Stimulated activated CD4-positive, alpha-beta T cell treated with anti-CD3 and anti-CD28 coated beads, Interleukin-2, amount 100 ng/mL, for 48 hours (primary cell): ENCODE data around the gene HCK.
"Not testable (repeated sequence)": the region's sequence is repeated elsewhere in the genome, so short reads cannot be mapped to it uniquely, and the experiment has no call there.

Experiments used
- DNase-seq, 2 donors: peaks; one replicate each; pipeline ENCODE4 v3.0.0-alpha.2; 2020

Gene HCK

GRCh38 chr20:32109392-32110172 lies 57.5 kb downstream of the HCK start, which contains the start of gene TM9SF4:
TM9SF4 (plus strand) TSS chr20:32109714; CDS start chr20:32109741, 27 bp downstream.
- DNase-seq = peak; percentile 88 to 89

- DNase-seq = no peak
These were observed 58.2 kb downstream of the HCK start for GRCh38 chr20:32110173-32110704.

DNA sequence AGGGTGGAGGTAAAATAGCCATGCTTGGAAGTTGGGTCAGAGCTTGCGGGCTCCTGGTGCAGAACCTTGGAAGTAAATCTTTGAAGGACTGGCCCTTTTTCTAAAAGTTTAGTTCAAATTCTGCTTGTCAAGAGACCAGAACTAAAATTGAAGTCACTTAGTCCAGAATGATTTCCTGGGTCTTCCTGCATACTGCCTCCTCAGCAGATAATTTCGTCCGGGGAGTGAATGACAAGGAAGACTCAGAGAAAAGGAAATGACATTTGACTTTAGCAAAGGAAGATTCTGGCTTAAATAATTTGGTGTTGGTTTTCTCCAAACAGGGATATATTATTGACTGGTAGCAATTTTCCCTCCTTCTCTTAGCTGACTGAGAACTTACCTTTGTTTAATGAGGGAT lies 58.7 kb downstream of the HCK start:
- DNase-seq = no peak

GRCh38 chr20:32111156-32111686 lies 59.2 kb downstream of the HCK start:
- DNase-seq = no peak

- no peak for DNase-seq
These were observed 59.7 kb downstream of the HCK start for GRCh38 chr20:32111753-32112152.

DNA sequence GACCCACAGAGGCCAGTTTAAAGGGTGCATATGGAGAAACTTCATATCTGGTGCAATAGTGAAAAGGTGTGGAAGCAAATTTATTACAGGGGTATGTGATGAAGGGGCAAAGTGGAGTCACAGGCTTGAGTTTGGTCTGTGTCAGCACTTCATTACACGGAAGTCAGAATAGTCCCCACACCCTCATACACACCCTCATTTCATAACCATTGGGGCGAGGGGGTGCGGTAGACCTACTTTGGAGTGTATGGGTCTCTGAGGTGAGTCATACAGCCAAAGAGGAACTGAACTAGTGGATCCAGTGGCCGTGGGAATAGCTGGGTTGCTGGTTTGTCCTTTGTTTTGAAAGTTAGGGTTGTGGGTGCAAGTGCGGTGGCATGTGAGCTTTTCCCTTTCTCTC lies 60.8 kb downstream of the HCK start:
- no peak for DNase-seq

- DNase-seq = no peak
These were observed 61.7 kb downstream of the HCK start for GRCh38 chr20:32113591-32114260.

DNA sequence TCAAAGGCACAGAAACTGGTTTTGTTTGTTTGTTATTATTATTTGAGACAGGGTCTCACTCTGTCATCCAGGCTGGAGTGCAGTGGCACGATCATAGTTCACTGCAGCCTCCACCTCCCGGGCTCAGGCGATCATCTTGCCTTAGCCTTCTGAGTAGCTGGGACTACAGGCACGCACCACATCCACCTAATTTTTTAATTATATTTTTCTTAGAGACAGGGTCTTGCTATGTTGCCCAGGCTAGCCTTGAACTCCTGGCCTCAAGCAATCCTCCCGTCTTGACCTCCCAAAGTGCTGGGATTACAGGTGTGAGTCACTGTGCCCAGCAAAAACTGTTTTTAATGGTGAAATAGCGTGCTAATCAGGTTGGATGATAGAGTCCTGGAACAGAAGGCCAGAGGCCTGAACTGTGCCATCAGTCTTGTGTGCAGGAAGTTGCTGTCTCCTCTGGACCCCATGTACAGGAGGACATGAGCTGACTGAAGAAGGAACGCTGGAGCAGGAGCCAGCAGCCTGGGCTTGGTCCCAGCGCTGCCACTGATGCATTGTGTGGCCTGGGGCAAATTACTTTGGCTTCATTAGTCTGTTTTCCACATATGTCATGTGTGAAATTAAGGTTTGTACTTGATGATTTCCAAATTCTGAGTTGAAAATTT lies 62.4 kb downstream of the HCK start:
- no peak for DNase-seq

DNA sequence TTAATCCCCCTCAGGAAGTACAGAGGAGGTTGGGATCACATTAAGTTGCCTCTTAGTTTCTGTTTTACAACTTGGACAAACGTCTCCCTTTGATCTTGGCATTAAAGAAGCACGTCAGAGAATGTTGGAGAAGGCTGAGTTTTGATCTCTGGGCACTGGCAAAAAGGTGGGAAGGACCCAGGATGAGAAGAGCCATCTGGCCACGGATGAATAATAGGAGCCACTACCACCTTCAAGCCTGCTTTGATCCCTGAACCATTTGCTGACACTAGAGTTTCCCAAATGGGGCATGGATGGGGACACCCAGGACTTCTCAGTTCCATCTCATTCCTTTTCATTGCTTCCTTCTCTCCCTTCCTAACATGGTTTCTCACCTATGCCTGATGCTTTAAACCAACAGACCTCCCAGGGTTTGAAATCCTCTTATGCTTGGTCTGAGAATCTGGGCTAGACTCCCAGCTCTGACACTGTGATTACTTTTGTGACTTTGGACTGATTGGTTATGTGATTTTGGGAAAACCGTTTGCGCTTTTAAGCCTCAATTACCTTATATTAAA lies 63.2 kb downstream of the HCK start:
- no peak for DNase-seq

- no peak for DNase-seq
These were observed 64.1 kb downstream of the HCK start for GRCh38 chr20:32116079-32116521.

- DNase-seq = not testable (repeated sequence)
These were observed 64.8 kb downstream of the HCK start for GRCh38 chr20:32116796-32117195.

DNA sequence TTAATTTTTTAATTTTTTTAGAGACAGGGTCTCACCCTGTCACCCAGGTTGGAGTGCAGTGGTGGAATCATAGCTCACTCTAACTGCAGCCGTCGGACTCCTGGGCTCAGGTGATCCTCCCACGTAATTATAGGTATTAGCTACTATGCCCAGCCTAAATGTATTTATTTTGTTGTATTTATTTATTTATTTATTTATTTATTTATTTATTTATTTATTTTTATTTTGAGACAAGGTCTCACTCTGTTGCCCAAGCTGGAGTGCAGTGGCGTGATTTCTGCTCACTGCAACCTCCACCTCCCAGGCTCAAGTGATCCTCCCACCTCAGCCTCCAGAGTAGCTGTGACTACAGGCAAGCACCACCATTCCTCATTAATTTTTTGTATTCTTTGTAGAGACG lies 66.4 kb downstream of the HCK start:
- not testable (repeated sequence) for DNase-seq

- DNase-seq = no peak
These were observed 67.7 kb downstream of the HCK start for GRCh38 chr20:32119734-32120133.

DNA sequence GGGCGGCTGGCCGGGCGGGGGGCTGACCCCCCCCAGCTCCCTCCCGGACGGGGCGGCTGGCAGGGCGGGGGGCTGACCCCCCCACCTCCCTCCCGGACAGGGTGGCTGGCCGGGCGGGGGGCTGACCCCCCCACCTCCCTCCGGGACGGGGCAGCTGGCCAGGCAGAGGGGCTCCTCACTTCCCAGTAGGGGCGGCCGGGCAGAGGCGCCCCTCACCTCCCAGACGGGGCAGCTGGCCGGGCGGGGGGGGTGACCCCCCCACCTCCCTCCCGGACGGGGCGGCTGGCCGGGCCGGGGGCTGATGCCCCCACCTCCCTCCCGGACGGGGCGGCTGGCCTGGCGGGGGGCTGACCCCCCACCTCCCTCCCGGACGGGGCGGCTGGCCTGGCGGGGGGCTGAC lies 69.9 kb downstream of the HCK start:
- DNase-seq = not testable (repeated sequence)

GRCh38 chr20:32123088-32123487 lies 71.0 kb downstream of the HCK start:
- no peak for DNase-seq

DNA sequence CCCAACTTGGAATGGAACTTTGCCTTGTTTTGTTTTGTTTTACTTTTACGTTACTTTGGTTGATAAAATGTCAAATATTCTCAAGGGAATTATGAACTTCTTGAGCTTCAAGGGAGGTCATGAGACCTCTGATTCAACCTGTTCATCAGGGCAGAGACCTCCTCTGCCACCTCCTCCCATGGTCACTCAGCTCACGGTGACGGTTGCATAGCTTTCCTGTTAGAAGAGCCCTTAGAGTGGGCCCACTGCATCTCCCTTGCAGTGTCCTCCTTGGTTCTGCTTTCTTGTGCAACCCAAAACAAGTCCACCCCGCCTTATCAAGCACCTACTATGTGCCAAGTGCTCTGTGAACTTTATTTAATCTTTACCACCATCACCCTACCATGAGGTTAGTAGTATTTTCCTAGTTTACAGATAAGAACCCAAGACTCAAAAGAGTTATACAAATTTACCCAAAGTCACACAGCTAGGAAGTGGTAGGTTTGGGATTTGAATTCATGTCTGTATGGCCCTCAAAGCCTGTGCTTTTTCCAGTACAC lies 72.9 kb downstream of the HCK start:
- no peak for DNase-seq

DNA sequence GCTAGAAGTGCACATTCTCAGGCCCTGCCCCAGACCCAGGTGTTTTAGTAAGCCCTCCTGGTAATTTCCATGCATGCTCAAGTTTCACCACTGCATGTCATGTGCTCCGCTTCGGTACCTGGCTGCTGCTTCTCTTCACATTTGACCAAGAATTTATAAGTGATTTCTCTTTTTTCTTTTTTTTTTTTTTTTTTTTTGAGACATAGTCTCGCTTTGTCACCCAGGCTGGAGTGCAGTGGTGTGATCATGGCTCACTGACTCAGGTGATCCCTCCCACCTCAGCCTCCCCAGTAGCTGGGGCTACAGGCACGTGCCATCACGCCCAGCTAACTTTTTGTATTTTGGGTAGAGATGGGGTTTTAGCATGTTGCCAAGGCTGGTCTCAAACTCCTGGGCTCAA lies 73.5 kb downstream of the HCK start:
- no peak for DNase-seq

DNA sequence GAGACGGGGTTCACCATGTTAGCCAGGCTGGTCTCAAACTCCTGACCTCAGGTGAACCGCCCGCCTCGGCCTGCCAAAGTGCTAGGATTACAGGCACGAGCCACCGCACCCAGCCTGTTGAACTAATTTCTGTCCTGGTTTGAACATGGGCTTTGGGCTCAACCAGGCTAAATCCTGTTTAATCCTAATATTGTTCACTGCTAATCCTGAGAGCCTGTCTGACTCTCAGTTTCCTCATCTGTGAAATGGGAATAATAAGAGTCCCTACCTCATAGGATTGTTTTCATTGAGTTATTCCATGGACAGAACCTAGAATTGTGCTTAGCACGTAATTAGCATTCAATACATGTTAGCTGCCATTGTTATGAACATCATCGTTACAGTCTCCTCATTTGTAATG lies 74.9 kb downstream of the HCK start:
- DNase-seq = no peak

- no peak for DNase-seq
These were observed 75.3 kb downstream of the HCK start for GRCh38 chr20:32127347-32127746.

GRCh38 chr20:32128167-32128566 lies 76.1 kb downstream of the HCK start:
- DNase-seq = no peak

- no peak for DNase-seq
These were observed 77.8 kb downstream of the HCK start for GRCh38 chr20:32129863-32130262.

DNA sequence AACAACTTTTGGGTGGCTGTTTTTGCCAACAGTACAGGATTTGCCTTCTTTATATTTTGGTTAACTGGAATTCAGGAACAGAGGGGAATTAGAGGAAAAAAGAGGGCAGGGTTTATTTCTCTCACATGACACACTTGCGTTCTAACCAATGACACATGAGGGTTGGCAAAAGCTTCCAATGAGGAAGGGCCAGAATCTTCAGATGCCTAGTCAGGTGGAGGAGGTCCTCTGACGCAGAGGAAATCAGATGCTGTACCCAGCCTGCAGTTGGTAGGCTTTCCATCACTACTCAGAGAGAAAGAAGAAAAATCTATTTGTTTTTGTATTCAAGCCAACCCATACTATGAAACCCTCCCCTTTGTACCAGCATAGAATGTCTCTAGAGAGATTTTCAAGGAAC lies 78.3 kb downstream of the HCK start:
- no peak for DNase-seq

DNA sequence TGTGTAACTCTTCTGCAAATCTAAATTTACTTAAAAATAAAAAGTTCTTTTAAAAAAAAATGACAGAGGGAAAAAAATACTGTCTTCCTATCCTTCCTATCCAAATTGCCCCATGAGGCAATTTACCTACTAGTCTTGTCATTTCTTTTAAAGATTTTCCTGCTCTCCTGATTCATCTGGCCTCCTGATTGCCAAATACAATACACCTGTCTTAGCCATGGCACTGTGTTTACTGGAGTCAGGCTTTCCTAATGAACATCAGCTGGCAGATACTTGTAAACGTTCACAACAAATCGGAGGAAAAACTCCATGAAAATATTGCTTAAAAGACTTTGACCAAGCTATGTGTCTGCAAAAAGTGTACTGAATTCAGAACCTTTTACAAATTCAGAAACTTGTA lies 78.9 kb downstream of the HCK start:
- DNase-seq = no peak
